ENCODE results near the gene KLHL25.
A peak's percentile ranks its signal among the peaks of the same experiment; 100 is the strongest.

The KLHL25 gene

GRCh38 chr15:85750319-85751290 is 44.1 kb downstream of the KLHL25 start:
- DNase-seq (ENCODE audit: low read depth): peak; percentile 53
- TF ChIP-seq, protein P1, sequence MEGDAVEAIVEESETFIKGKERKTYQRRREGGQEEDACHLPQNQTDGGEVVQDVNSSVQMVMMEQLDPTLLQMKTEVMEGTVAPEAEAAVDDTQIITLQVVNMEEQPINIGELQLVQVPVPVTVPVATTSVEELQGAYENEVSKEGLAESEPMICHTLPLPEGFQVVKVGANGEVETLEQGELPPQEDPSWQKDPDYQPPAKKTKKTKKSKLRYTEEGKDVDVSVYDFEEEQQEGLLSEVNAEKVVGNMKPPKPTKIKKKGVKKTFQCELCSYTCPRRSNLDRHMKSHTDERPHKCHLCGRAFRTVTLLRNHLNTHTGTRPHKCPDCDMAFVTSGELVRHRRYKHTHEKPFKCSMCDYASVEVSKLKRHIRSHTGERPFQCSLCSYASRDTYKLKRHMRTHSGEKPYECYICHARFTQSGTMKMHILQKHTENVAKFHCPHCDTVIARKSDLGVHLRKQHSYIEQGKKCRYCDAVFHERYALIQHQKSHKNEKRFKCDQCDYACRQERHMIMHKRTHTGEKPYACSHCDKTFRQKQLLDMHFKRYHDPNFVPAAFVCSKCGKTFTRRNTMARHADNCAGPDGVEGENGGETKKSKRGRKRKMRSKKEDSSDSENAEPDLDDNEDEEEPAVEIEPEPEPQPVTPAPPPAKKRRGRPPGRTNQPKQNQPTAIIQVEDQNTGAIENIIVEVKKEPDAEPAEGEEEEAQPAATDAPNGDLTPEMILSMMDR (IDR thresholded peaks at IDR 0.05; ENCODE audit: low read depth, low read length, missing control alignments): no peak
- in situ Hi-C loops (cut with HindIII; ENCODE audit: low sequenced_read_pairs): no loop called here
- no peak overlapping the region for H3K4me3 ChIP-seq (ENCODE audit: low read depth, low read length)

DNA sequence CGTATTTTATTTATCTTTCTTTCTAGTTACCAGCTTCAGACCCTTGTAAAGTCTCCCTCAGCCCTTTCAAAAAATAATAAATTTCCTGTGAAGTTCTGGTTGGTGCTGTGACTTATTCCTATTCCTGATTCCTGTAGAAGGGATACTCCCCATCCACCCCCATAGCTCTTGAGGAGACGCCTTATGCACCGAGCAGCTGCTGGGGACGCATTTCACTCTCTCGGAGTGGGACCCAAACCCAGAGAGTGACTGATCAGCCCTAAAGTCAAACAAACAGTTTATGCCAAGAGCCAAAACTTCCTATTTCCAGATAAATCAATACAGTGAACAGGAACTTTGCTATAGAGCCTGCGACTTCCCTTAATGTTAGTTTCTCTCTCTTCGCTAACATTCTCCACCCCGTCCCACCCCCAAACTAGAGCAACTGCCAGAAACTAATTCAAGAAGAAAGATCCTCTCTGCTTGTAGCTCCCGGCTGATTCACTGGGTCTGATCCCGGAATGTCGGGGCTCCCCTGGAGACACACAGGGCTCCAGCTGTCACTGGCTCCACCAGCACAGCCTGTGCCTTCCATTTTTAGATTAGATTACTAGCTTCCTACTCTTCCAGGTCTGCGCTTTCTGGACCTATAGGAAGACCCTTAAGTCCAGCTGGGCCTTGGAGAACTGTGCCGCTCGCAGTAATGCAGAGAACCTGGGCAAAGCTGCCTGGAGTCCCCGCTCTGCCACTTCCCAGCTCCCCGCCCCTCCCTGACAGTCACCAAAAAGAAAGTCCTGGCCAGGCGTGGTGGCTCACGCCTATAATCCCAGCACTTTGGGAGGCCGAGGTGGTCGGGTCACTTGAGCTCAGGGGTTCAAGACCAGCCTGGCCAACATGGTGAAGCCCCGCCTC is 45.2 kb downstream of the KLHL25 start:
- H3K4me3 ChIP-seq (ENCODE audit: low read depth, low read length): no peak overlapping the region
- in situ Hi-C loops (cut with HindIII; ENCODE audit: low sequenced_read_pairs): no loop called here
- DNase-seq (ENCODE audit: low read depth): no peak
- TF ChIP-seq, protein P1 (IDR thresholded peaks at IDR 0.05; ENCODE audit: low read depth, low read length, missing control alignments): no peak

DNA sequence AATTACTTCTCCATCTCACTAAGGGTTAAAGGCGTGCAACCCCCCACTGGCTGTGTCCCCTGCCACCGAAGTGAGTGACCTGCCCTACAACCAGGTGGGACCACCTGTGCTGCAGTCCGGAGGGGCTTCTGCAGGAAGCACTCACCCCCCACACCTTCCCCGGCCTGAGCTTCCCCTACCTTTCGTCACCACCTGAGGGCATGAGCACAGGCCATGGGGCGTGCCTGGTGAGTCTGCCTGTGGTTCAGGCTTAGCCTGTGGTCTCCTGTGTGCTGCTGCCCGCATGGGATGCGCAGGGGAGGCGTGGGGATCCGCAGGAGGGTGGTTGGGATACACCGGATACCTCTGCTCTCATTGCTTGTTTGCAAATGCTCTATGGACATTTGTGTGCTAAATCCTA is 46.0 kb downstream of the KLHL25 start:
- H3K4me3 ChIP-seq (ENCODE audit: low read depth, low read length): no peak overlapping the region
- DNase-seq (ENCODE audit: low read depth): no peak
- TF ChIP-seq, protein P1 (IDR thresholded peaks at IDR 0.05; ENCODE audit: low read depth, low read length, missing control alignments): no peak
- in situ Hi-C loops (cut with HindIII; ENCODE audit: low sequenced_read_pairs): no loop called here

GRCh38 chr15:85748176-85748575 is 46.5 kb downstream of the KLHL25 start:
- H3K4me3 ChIP-seq (ENCODE audit: low read depth, low read length): no peak overlapping the region
- DNase-seq (ENCODE audit: low read depth): no peak
- in situ Hi-C loops (cut with HindIII; ENCODE audit: low sequenced_read_pairs): no loop called here
- TF ChIP-seq, protein P1 (IDR thresholded peaks at IDR 0.05; ENCODE audit: low read depth, low read length, missing control alignments): no peak

- TF ChIP-seq, protein P1 (IDR thresholded peaks at IDR 0.05; ENCODE audit: low read depth, low read length, missing control alignments): no peak
- no peak for DNase-seq (ENCODE audit: low read depth)
- in situ Hi-C loops (cut with HindIII; ENCODE audit: low sequenced_read_pairs): no loop called here
- H3K4me3 ChIP-seq (ENCODE audit: low read depth, low read length): no peak overlapping the region
Observed at GRCh38 chr15:85746641-85747040, 48.1 kb downstream of the KLHL25 start.

DNA sequence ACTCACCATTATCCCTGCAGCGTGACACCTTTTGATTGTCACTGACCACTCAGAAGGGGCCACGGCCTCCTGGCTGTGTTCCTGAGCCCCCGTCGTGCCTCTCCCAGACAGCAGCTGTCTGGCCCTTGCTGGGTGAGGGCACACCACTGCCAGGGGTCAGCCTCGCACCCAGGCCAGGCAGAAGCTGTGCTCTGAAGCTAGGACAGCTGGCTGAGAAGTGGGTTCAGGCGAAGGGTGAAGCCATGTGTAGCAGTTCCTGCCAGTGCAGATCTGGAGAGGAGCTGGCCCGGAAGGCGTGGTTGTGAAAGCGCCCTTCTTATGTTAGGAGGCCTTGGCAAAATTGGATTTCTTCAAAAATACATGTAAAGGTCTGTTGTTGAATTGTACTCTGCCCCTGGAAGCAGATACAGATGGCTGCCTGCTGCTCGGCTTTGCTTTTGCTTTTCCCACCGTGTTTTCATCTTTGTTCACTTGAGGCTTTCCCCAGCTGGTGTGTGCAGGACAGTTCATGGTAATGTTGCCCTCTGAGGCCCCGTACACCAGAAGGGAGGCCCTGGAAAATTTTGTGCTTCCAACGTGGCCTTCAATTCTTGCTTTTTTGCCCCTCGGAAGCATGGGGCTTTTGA is 49.1 kb downstream of the KLHL25 start:
- in situ Hi-C loops (cut with HindIII; ENCODE audit: low sequenced_read_pairs): no loop called here
- DNase-seq (ENCODE audit: low read depth): no peak
- TF ChIP-seq, protein P1 (IDR thresholded peaks at IDR 0.05; ENCODE audit: low read depth, low read length, missing control alignments): no peak
- H3K4me3 ChIP-seq (ENCODE audit: low read depth, low read length): no peak overlapping the region
